DOHH2 (cell line): ENCODE results near the gene DBX1.

Experiments used
- CTCF ChIP-seq: fragments of 200-600 bp; sonication (generic); IDR thresholded peaks from one replicate; pipeline ENCODE4 v1.5.1; 2014; ENCODE audit warnings: antibody characterized with exemption, mild to moderate bottlenecking, low read depth, low read length; ENCODE audit not compliant: poor library complexity, severe bottlenecking
- EZH2phosphoT487 ChIP-seq: fragments of 200-600 bp; sonication (generic); IDR thresholded peaks from 2 replicates; pipeline ENCODE4 v1.6.1; 2017; ENCODE audit warnings: borderline replicate concordance, mild to moderate bottlenecking, antibody characterized with exemption, low read length, moderate library complexity, mixed read lengths

- TF ChIP-seq CTCF (no peak), EZH2phosphoT487 (no peak)
Measured at GRCh38 chr11:20194470-20194869, 34.2 kb upstream of the DBX1 start.
